ENCODE data around the gene MAGEH1. TPM values are rescaled to one million over a fixed set of nuclear protein-coding genes. Genes with fewer than 3 reads are reported as not detected.

The MAGEH1 gene
- total and polyA plus RNA-seq, 9 of the 15 experiments (the other 6 are each of a cell fraction or from before 2014, with no cell fraction given): 3.7 to 14.9 (median 8.8) TPM

- TF ChIP-seq CHAMP1 (IDR thresholded peaks at IDR 0.05) (no peak), TBL1XR1 (IDR thresholded peaks at IDR 0.05; ENCODE audit: low read length in 2 of 2) (no peak), REST (IDR thresholded peaks at IDR 0.05; ENCODE audit: borderline replicate concordance) (no peak), REST (CRISPR knock-in tag; IDR thresholded peaks at IDR 0.05; ENCODE audit: low read depth) (no peak), DPF2 (IDR thresholded peaks at IDR 0.05) (0 out of 2 replicates have a peak, but pooled peaks have one; percentile 15), THAP7 (CRISPR knock-in tag; IDR thresholded peaks at IDR 0.05) (no peak), FOXK1 (CRISPR knock-in tag; IDR thresholded peaks at IDR 0.05; ENCODE audit: borderline replicate concordance) (no peak), ERF (CRISPR knock-in tag; IDR thresholded peaks at IDR 0.05) (no peak), RBM17 (IDR thresholded peaks at IDR 0.05; ENCODE audit: borderline replicate concordance, low read depth, low read length) (no peak), MNT (conservative IDR thresholded peaks at IDR 0.05) (peak in 1 of 2 experiments; percentile 49; a peak in 1 of 4 replicates), ZNF354B (CRISPR knock-in tag; IDR thresholded peaks at IDR 0.05) (no peak), MTA1 (IDR thresholded peaks at IDR 0.05; ENCODE audit: borderline replicate concordance) (no peak), NEUROD1 (IDR thresholded peaks at IDR 0.05; ENCODE audit: borderline replicate concordance, low read depth, low read length, partially characterized antibody) (no peak), ETS2 (tag; IDR thresholded peaks at IDR 0.05; ENCODE audit: borderline replicate concordance, poor library complexity, severe bottlenecking) (no peak)
Observed at GRCh38 chrX:55480390-55481062, 28.6 kb downstream of the MAGEH1 start (continued).

All from K562 (cell line).